GM21737 (cell line): ENCODE measurements around the gene ATP2B2.
"Not testable (repeated sequence)": the region's sequence is repeated elsewhere in the genome, so short reads cannot be mapped to it uniquely, and the experiment has no call there.

Experiments
- ATAC-seq: cut with Tn5 transposase; IDR thresholded peaks from one replicate; pipeline ENCODE4 v1.9.1; 2021; ENCODE audit warnings: mild to moderate bottlenecking, moderate library complexity; ENCODE audit not compliant: unreplicated experiment

ATP2B2 gene

DNA sequence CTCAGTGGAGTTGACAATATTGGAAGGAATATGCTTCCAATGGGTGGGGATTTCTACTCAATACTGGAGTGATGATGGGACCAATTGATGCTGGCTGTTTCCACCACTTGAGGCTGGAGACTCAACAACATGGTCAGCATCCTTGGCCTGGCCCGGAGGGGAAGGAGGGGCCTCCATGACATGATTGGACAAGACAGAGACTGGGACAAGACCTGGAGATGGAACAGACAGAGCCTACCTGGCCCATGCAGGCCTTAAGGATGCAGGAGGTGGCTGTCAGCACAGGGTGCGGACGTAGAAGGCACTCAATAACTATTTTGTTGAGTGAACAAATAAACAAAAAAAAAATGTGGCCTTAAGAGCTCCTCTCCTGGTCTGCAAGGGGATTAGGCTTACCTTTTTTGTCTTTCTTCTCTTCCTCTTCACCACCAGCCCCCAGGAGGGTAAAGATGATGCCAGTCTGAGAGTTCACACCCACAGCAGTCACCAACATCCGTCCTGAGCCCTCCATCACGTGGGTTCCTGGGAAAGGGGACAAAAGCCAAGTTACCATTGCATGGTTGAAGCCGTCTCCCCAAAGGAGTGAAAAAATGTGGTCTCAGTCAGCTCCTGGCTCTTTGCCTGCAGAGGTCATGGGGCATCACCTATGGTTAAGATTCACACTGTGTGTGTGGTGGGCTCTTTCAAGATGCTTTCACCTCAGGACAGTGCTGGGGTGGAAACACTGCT, 117.3 kb downstream of the ATP2B2 start:
- ATAC-seq = no peak

DNA sequence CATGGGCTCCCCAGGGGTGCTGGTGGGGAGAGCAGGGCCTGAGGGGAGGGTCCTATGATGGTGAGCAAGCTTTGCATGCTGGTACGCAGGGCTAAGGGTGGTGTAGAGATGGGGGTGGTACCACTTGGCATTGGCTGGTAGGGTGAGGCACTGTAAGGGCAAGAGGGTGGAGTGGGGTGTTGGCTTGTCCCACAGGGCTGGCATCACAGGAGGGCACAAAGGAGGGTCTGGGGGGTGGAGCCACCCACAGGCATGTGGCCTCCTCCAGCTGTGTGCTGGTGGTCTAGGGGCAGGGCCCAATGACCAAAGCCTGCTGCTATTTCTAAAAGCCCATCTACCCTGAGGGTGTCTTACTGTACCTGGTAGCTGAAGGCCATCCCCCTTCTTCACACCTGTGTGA, 119.3 kb downstream of the ATP2B2 start:
- ATAC-seq = no peak

DNA sequence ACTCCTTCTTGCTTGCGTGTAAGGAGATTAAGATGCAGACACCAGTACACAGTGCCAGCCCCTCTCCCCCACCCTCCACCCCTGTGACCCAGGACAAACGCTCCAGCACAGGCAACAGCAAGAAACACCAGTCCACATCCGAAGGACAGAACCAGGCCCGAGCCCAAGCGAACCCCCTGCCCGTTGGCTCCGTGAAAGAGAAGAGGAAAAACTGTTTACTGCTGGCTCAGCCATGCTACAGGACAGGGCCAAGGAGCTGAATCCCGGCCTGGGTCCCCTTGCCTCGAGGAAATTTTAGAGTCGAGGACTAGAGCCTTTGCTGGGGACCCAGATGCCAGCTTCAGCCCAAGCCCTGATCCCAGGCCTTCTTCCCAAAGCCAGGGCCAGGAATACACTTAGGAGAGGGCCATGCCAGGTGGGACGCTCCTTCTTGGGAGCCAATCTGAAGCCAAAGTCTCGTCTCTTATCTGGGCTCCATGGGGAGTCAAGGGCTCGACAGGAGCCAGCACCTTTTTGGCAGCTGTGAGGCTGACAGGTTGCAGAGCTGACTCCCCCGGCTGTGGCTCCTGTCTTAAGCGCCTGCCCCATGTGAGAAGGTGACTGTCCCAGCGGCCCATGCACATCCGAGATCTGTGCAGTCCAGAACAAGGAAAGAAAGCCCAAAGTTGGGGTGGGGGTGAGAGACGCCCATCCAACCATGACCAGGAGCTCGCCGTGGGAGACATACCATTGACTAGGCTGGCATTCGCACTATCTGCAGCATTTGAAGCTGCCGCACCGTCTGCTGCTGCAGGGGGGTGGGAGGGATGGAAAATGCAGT, 120.6 kb downstream of the ATP2B2 start:
- ATAC-seq = no peak

DNA sequence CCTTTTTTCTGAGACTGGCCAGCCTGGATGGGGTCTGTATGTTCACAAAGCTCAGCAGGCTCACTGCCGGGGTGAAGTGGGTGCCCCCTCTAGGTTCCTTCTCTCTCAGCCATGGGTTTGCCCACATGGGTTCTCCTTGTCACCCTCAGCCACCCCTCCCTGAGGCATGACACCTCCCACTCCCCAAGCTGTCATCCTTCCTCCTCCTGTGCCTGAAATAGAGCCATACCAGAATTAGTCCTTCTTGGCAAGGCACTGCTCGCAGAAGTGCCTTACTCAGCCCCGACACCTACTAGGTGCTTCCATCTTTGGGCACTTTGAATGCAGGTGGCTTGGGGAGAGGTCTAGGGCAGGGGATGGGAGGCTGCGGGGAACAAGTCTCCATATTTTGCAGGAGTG, 121.5 kb downstream of the ATP2B2 start:
- ATAC-seq = no peak

DNA sequence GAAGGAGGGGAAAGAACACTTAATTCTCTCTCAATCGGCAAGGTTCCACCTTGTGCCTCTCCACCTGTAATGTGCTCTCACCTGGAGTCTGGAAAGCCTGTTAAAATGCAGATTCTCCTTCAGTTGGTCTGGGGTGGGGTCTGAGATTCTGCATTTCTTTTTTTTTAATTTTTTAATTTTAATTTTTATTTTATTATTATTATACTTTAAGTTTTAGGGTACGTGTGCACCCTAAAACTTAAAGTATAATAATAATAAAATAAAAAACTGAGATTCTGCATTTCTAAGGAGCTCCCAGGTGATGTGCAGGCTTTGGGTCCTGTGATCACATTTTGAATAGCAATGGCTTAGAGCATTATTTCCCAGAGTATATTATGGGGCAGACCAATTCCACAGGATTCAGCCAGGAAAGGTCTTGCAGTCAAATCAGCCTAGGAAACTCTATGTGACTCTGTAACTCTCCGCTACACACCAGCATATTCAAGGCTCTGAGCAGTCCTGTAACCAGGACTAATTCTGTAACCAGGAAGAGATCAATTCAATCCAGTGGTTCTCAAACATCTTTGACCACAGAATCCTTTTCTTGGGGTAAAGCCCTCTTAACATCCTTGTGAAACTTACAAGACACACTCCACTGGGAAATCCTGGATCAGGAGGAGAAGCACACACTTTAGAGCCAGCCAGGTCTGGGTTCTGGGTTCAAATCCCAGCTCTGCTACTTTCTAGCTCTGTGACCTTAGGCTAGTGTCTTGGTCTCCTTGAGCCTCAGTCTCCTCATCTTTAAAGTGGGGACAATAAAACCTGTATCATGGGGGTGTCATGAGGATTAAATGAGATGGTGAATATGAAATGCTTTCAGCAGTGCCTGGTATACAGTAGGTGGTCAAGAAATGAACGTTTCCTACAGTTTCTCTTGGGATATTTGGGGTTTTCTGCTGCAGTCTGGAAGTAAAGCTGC, 122.2 kb downstream of the ATP2B2 start:
- ATAC-seq = no peak

DNA sequence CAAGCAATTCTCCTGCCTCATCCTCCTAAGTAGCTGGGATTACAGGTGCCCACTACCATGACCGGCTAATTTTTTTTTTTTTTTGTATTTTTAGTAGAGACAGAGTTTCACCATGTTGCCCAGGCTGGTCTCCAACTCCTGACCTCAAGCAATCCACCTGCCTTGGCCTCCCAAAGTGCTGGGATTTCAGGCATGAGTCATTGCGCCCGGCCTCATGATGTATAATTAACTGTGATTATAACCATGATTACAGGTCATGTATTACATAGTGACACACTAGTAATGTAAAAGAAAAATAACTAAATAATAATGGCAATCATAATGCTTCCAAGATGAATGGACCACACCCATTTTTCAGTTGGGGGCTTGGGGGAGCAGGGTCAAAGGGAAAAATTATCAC, 122.9 kb downstream of the ATP2B2 start:
- not testable (repeated sequence) for ATAC-seq

DNA sequence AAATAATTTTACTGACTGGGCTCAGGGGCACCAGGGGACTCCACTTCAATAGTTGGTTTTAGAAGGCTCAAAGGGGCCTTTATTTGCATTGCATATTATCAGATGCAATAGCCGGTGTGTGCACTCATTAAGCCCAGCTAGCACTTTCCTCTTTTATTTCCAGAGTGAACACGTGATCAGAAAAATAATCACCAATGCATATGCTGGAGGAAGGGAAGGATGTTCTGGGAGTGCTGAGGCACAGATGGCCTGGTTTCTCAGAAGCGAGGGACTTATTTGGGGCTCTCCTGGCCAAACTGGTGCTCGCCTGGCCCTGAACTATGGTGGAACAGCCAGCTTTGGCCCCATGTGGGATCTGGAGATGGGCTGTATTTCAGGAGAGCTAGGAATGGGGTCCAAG, 124.0 kb downstream of the ATP2B2 start:
- ATAC-seq = no peak

DNA sequence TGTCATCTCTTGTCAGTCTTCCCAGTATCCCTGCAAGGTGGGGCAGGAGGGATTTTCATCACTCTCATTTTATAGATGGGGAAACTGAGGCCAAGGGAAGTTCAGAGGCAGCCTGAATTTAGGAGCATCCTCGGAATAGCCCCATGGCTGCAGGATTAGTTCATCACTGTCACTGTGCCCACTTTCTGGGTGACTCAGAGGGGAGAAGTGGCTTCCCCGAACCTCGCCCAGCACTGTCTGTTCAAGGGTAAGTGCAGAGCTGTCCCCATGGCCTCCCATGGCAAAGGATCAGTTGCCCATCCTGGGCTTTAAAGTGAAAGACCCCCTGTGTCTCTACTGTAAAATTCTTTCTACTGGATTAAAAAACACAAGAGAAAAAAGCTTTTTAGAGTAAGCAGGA, 124.5 kb downstream of the ATP2B2 start:
- no peak for ATAC-seq

DNA sequence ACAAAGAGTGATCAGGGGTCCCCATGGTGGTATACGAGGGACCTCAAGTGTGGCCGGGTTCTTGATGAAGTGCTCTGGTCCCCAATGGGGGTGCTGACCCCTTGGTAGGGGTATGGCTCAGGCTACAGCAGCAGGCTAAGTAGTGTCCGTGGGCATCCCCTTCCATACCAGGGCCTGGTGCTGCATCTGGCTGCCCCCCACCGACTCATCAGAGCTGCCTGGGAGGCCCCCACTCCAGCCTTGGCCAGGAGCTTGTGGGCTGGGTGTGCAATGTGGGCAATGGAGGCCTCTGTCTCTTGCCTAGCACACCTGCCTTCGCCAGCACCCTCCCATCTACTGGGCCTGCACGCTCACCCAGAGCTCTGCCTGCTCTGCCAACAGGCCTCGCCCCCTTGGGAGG, 125.4 kb downstream of the ATP2B2 start:
- ATAC-seq = no peak

DNA sequence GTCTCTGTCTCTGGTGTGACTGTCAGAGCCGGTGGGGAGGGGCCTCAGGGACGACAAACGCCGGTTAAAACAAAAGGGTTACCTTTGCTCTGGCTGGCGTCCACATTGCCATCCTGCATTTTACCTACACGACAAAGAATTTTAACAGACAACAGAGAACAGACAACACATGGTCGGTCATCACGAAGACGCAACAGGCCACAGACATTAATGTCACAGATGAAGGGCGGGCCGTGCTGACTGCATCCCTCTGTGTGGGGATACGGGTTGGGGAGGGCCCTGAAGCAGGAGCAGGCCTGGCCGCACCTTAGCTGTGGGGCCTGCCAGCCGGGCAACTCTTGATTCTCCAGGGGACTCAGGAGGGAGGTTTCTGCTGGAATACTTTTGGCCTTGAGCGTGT, 126.2 kb downstream of the ATP2B2 start:
- ATAC-seq = no peak

DNA sequence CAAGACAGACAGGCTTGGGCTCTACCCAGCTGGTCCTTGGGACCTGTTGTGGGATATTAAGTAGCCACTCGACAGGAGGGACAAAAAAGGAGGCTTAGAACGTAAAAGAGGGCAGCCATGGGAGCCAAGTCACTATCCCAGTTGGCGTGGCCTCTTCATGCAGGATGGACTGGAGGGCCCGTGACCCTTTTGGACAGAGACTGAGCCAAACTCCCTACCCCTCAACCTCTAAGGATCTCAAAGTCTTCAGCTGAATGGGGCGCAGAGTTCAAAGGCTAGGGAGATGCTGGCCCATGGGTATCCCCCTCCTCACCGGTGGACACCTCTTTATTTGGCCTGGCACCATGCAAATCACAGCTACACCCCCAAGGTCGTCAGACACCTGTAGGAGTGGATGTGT, 126.6 kb downstream of the ATP2B2 start:
- ATAC-seq = no peak

DNA sequence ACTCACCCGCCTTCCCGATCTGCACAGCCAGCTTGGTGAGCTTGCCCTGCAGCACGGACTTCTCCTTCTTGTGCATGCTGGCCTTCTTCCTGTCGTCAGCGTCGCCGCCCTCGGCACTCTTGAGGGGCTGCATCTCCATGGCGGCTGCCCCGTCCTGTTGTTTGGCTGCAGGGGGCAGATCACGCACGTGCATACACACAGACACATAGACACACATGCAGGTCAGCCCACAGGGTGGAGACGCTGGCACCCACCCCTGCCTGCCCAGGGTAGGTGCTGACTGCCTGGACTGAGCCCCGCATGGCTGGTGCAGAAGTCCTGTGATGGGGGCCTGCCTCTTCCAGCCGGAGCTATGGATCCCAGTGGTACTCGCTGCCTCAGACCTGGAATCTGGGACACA, 127.1 kb downstream of the ATP2B2 start:
- ATAC-seq = no peak

DNA sequence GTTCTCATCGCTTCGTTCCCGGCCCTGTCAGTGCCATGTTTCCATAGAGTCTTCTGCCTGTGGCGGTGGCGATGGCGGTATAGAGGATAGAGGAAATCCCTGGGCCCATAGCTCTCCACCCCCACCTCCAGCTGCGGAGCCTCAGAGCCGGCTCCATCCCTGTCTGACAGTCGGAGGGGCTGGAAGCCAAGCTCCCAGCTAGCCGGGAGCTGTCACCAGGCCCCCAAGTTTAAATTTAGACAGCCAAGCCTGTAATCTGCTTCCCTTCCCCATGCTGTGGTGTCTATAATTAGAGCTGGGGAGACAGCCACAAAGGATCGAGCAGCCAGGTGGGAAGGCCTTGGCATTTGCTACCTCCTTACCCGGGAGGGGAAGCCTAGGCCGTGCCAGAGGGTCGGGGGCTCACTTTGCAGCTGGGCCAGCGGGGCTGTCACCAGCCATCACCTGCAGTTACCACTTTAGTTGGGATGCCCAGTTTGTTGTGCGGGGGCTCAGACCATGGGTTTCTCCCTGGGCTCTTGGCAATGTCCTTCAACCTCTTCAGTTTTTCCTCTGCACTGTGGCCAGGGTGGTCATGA, 128.1 kb downstream of the ATP2B2 start:
- ATAC-seq = no peak

DNA sequence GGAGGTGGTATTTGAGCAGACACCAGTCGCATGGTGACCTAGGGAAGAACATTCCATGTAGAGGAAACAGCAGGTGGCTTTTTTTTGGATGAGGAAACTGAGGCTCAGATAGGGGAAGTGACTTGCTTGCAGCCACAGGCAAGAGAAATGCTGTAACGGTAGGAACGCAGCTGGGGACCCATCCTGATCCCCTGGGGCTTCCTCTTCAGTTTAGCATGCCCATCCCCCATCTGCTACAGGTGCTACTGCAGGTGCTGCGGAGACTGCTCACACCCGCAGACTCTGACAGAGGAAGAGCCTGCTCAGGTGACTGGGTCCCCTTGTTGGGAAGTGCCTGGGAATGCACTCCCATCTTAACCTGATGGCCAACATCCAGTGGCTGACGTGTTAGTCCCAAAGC, 129.0 kb downstream of the ATP2B2 start:
- no peak for ATAC-seq

DNA sequence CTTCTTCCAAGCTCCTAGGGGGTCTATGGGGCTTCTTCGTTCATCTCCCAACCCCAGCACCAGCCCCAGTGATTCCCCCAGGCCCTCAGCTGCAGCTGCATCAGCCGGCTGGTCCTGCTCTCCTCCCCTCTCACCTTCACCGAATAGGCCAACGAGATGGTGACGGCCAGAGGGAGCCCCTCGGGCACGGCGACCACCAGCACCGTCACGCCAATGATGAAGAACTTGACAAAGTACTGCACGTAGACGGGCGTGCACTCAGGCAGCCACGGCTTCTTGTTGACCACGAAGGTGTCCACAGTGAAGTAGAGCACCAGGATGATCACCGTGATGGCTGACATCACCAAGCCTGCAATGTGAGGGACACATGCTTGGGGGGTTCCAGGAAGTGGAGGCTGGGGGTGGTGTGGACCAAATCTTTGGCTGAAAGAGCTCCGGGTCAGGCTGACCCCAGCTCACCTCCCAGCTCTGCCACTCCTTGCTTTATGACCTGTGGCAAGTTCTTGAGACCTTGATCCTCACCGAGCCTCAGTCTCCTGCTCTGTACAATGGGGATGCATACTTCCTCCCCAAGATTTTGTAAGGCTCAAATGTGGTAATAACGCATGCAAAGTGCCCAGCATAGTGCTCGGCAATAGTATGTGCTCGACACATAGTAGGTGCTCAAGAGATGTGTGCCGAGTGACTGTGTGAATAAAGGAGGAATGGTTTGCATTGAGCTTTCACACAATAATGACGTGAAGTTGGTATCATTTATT, 129.9 kb downstream of the ATP2B2 start:
- no peak for ATAC-seq

DNA sequence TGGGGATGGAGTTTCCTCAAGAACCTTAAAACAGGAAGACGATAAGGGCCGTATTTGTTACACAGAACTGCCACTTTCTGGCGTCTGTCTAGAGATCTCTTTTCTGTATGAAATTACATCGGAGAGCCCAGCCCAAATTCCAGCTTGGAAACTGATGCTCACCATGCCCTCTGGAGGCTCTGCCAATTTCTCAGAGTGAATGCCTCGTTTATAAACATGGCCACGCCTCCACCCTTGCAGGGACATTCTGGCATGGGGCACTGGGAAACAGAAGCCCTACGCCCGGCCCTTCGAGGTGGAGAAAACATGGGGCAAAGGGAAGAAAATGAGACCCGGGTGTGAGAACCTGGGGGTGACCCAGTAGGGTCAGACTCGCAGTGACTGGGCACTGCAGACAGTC, 131.1 kb downstream of the ATP2B2 start:
- no peak for ATAC-seq

DNA sequence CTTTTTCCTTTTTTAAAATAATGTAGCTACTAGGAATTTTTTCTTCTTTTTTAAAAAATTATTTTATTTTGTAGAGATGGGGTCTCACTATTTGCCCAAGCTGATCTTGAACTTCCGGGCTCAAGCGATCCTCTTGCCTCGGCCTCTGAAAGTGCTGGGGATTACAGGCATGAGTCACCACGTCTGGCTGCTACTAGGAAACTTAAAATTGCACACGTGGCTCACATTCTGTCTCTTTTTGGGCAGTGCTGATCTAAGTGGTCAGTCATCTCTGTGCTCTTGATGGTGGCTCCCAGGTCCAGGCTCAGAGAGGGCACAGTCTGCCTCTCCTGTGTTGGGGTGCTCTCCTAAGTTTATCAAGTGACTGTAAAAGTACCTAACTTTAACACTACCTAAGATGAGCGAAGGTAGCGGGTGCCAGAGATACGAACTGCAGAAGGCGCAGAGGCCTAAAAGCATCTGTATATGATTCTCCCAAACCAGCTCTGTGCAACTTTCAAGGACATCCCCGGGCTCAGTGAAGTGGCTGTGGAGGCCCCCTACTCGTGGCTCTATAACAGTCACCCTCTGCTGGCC, 131.6 kb downstream of the ATP2B2 start:
- no peak for ATAC-seq

DNA sequence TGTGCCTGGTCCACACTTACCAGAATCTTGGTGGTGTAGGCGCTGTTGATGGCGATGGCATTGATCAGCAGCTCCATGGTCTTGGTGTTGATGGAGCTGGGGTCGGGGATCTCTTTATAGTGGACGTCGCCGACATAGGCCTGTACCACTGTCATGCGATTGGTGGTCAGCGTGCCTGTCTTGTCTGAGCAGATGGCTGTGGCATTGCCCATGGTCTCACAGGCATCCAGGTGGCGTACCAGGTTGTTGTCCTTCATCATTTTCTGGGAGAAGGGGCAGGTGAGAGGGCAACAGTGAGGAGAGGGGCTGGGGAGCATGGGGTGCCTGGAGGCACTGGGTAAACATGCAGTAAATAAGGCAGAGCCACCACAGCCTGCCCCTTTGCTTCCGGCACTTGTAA, 133.6 kb downstream of the ATP2B2 start:
- no peak for ATAC-seq

DNA sequence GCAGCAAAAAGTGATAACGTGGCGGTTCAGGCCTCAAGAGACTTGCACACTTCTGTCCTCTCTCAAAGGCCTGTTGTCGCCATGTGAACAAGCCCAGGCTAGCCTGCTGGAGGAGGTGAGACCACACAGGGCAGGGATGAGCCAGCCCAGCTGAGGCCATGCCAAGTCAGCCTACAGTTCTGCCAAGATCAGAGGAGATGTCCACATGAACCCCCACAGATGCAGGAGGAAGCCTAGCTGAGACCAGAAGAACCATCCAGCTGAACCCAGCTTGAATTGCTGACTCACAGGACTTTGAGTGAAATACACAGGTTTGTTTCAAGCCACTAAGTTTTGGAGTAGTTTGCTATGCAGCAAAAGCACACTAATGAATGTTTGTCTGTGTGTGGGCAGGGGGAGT, 134.2 kb downstream of the ATP2B2 start:
- ATAC-seq = no peak

DNA sequence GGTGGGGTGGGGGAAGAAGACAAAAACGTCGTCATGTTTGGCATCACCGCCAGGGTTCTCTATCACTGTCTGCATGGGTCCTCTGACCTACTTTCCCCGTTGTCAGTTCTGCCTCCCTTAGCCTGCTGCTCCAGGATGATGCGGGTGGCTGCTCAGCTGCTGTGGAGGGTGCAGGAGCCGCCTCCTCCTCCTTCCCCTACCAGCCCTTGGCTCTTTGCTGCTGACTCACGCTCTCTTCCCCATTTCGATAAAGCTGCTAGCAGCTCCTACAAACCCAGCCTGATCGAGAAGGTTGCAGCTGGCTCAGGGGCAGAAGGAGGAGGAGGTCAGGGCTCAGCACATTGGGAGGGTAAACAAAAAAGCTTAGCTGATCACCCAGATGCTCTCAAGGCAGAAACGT, 135.0 kb downstream of the ATP2B2 start:
- no peak for ATAC-seq
